Osteocyte (in vitro differentiated cells): ENCODE measurements around the gene SRSF4. TPM values are rescaled to one million over a fixed set of nuclear protein-coding genes. Genes with fewer than 3 reads are reported as not detected.

ENCODE experiments used
- DNase-seq: peaks from one replicate; pipeline ENCODE4 v3.0.0; 2021; ENCODE audit warnings: mixed read lengths; ENCODE audit not compliant: unreplicated experiment; ENCODE audit errors: extremely low spot score
- H3K27ac Mint-ChIP-seq: one replicate; pipeline ENCODE4 v1.8.0; 2021; ENCODE audit warnings: mild to moderate bottlenecking, mixed read lengths; ENCODE audit not compliant: unreplicated experiment
- H3K27me3 Mint-ChIP-seq: one replicate; pipeline ENCODE4 v1.8.0; 2021; ENCODE audit warnings: mixed read lengths; ENCODE audit not compliant: unreplicated experiment
- H3K36me3 Mint-ChIP-seq: one replicate; pipeline ENCODE4 v1.8.0; 2021; ENCODE audit warnings: mixed read lengths; ENCODE audit not compliant: unreplicated experiment
- H3K4me1 Mint-ChIP-seq: one replicate; pipeline ENCODE4 v1.8.0; 2021; ENCODE audit warnings: mixed read lengths; ENCODE audit not compliant: unreplicated experiment
- H3K4me3 Mint-ChIP-seq: one replicate; pipeline ENCODE4 v1.8.0; 2021; ENCODE audit warnings: mild to moderate bottlenecking, moderate library complexity, mixed read lengths; ENCODE audit not compliant: unreplicated experiment
- H3K9me3 Mint-ChIP-seq: one replicate; pipeline ENCODE4 v1.8.0; 2021; ENCODE audit warnings: mixed read lengths; ENCODE audit not compliant: unreplicated experiment
- CTCF ChIP-seq: fragments of 200-600 bp; sonication (generic); IDR thresholded peaks from 2 replicates; pipeline ENCODE4 v1.5.0; 2021; ENCODE audit warnings: antibody characterized with exemption, mild to moderate bottlenecking, moderate library complexity
- total RNA-seq: library from RNA; stranded (reverse); gene quantifications from 2 replicates; pipeline ENCODE4 v1.2.1, GENCODE V29; 2021

SRSF4 gene
- total RNA-seq, 1 donor from 2014 or later = 74.6 TPM

- peak overlapping the region; percentile 68 for H3K4me3 Mint-ChIP-seq
Observed at GRCh38 chr1:29125788-29126187, 55.9 kb downstream of the SRSF4 start.

GRCh38 chr1:29125237-29125641, 56.5 kb downstream of the SRSF4 start:
- Mint-ChIP-seq H3K27ac (peak overlapping the region; percentile 92), H3K9me3 (no peaks in the 10 kb centered on the region), H3K27me3 (no peaks in the 10 kb centered on the region), H3K4me1 (peaks cover 12% of the 10 kb centered on the region), H3K4me3 (peak overlapping the region; percentile 68), H3K36me3 (no peaks in the 10 kb centered on the region)
- TF ChIP-seq CTCF = no peak
- DNase-seq = no peak

More at GRCh38 chr1:29125788-29126187, 55.9 kb downstream of the SRSF4 start:
- Mint-ChIP-seq H3K27me3 (no peaks in the 10 kb centered on the region), H3K9me3 (no peaks in the 10 kb centered on the region), H3K27ac (peak overlapping the region; percentile 92), H3K4me1 (peaks cover 12% of the 10 kb centered on the region), H3K36me3 (no peaks in the 10 kb centered on the region)
- no peak for TF ChIP-seq CTCF
- DNase-seq = no peak

GRCh38 chr1:29124366-29125236, 57.1 kb downstream of the SRSF4 start:
- peak; percentile 95 for DNase-seq
- Mint-ChIP-seq H3K27me3 (no peaks in the 10 kb centered on the region), H3K4me3 (peak overlapping the region; percentile 76), H3K36me3 (no peaks in the 10 kb centered on the region), H3K4me1 (peaks cover 17% of the 10 kb centered on the region), H3K27ac (peak overlapping the region; percentile 92), H3K9me3 (no peaks in the 10 kb centered on the region)
- TF ChIP-seq CTCF = peak; percentile 82

GRCh38 chr1:29123887-29124365, 57.8 kb downstream of the SRSF4 start, which contains the start of gene TMEM200B:
TMEM200B (minus strand) TSS chr1:29123903; CDS start chr1:29121828, 2,075 bp downstream.
- H3K27ac Mint-ChIP-seq = peak within 1 kb of the TSS; percentile 84
- TF ChIP-seq CTCF = no peak
- no peaks in the 10 kb centered on the region for H3K27me3 Mint-ChIP-seq
- no peaks in the 10 kb centered on the region for H3K9me3 Mint-ChIP-seq
- peaks cover 17% of the 10 kb centered on the region for H3K4me1 Mint-ChIP-seq
- peak within 1 kb of the TSS; percentile 81 for H3K4me3 Mint-ChIP-seq
- DNase-seq = no peak
- H3K36me3 Mint-ChIP-seq = no peaks in the 10 kb centered on the region
